Motor neuron (in vitro differentiated cells): Measurements from ENCODE around the gene NPSR1. TPM values are rescaled to one million over a fixed set of nuclear protein-coding genes. Genes with fewer than 3 reads are reported as not detected.

ENCODE experiments used
- ATAC-seq, 8 experiments: fragments of 200-7000 bp; cut with Tn5 transposase; replicated peaks in 6 of 8; 2 replicates each; pipeline ENCODE4 v1.8.0; 2021; ENCODE audit warnings: mild to moderate bottlenecking in 8 of 8, moderate library complexity in 8 of 8
- H3K27ac ChIP-seq, 2 donors: fragments of 250-450 bp; sonication (Bioruptor Pico); 2 replicates each; pipeline ENCODE4 v1.9.0; 2021; ENCODE audit warnings: antibody characterized with exemption in 2 of 2, mild to moderate bottlenecking in 2 of 2, moderate library complexity in 1 of 2
- H3K4me1 ChIP-seq, 2 donors: fragments of 250-450 bp; sonication (Bioruptor Pico); replicated peaks in 1 of 2; 2 replicates each; pipeline ENCODE4 v1.6.1; 2021; ENCODE audit warnings: antibody characterized with exemption in 2 of 2, mild to moderate bottlenecking in 2 of 2, moderate library complexity in 1 of 2
- H3K4me3 ChIP-seq, 5 donors: fragments of 250-450 bp; sonication (Bioruptor Pico); 2 replicates each; pipeline ENCODE4 v1.9.0; 2021; ENCODE audit warnings: antibody characterized with exemption in 5 of 5, mild to moderate bottlenecking in 5 of 5, moderate library complexity in 4 of 5
- WGBS, 10 experiments: fragments of 450-650 bp; shearing (Covaris generic); methylation state at CpG; one replicate each; pipeline ENCODE4 v1.0.0; 2022; 5-methylcytosine and 5-hydroxymethylcytosine counted together
- in situ Hi-C, 9 experiments: fragments of 400-800 bp; cut with MboI; loops; one replicate each; pipeline ENCODE4 v1.15.0; 2021; ENCODE audit warnings: low sequenced_read_pairs in 9 of 9, low pct_unique_long_range_greater_than_20kb in 2 of 9; ENCODE audit not compliant: unreplicated experiment in 9 of 9
- total RNA-seq, 8 experiments: library from RNA; unstranded; fragments of 300-600 nt; gene quantifications; 2 replicates each; pipeline versions ENCODE4 v1.2.3 to v1.2.4, GENCODE V29; 2022

NPSR1 gene
- total RNA-seq, 8 experiments from 2014 or later = 0.28 to 50.5 (median 2.5) TPM; not detected in 4

DNA sequence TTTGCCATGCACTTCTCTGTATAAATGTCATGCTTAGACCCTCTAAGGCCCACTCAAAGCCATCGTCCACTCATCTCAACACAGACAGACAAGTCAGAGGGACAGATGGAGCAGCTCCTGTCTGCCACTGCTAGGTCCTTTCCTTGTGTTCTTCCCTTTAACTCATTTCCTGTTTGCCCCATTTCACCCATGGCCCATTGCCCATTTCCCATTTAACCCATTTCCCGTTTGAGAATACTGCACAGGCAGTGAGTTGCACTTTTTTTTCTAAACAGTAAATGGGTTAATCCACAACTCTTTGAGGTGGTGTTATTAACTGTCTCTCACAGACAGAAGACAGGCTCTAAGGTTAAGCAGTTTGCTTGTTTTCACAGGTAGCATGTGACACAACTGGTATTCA lies 179.3 kb downstream of the NPSR1 start:
- no peak for ATAC-seq
- in situ Hi-C loops = no loop called here
- no peak overlapping the region for H3K27ac ChIP-seq
- 0 to 100% (median 61%) methylated on average over 1 to 2 of the region's 2 CpGs; no CpG with 5 or more reads in 3 of the 10 experiments for WGBS, 10 experiments
- no peaks in the 10 kb centered on the region for H3K4me1 ChIP-seq
- H3K4me3 ChIP-seq = no peak overlapping the region

DNA sequence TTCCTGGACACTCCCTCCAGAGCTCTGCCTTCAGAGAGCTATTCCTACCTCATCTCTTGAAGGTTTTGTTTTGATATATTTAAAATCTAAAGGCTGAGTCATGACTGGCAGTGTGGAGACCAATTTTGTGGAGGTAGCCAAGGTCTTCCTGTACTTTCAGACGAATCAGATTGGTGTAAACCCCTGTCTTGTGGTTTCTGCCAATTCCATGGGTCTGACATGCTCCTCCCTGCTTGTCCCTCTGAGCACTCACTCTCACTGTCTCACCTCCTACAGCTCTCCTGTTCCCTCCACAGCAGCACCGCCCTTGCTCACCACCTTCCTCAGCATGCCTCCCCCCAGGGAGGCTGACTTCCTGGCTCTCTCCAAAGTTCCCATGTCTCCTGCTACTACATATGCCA lies 179.8 kb downstream of the NPSR1 start:
- no peaks in the 10 kb centered on the region for H3K4me1 ChIP-seq
- H3K27ac ChIP-seq = no peak overlapping the region
- no peak overlapping the region for H3K4me3 ChIP-seq
- 0 to 100% (median 57%) methylated on average over 1 to 2 of the region's 2 CpGs; no CpG with 5 or more reads in 2 of the 10 experiments for WGBS, 10 experiments
- in situ Hi-C loops = no loop called here
- peak in 3 of 8 experiments; percentile 37 to 96 (median 91) for ATAC-seq

DNA sequence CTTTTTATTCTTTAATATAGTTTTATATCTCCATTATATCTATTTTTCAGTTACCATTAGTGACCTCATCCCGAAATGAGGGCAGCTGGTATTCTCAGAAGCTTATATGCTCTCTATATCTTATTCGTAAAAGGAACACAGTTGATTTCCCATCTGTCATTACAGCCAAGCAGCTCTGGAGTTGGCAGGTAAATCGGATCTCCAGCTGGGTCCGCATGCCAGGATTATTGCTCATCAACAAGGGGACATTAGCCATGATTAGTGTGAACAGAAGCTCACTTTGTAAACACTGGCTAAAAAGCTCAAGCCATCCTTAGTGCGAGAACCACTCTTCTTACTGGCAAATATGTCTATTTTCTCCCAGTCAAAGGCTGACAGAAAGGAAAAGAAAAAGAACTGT lies 180.3 kb downstream of the NPSR1 start:
- in situ Hi-C loops = no loop called here
- H3K4me1 ChIP-seq = no peaks in the 10 kb centered on the region
- H3K4me3 ChIP-seq = no peak overlapping the region
- WGBS, 10 experiments = 25 to 90% (median 79%) methylated on average over 2 to 5 of the region's 5 CpGs; no CpG with 5 or more reads in 2 of the 10 experiments
- H3K27ac ChIP-seq = no peak overlapping the region
- peak in 1 of 8 experiments; percentile 36 for ATAC-seq

DNA sequence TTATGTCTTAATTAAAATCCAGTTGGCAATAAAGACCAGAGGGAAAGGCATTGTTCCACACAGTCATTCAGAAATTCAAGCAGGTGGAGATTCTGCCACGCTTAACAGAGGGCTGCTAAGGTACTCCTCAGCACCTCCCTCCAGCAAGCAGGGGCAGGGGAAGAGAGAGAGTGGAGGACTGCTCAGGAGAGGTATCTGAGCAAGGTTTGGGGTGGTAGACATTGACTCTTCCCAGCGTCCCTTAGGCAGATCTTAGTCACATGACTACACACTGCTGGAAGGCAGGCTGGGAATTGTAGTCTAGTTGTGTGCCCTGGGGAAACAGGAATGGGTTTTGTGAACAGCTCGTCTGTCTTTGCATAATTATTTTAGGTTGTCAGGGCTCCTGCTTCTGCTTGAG lies 181.6 kb downstream of the NPSR1 start:
- in situ Hi-C loops = no loop called here
- no peak for ATAC-seq

DNA sequence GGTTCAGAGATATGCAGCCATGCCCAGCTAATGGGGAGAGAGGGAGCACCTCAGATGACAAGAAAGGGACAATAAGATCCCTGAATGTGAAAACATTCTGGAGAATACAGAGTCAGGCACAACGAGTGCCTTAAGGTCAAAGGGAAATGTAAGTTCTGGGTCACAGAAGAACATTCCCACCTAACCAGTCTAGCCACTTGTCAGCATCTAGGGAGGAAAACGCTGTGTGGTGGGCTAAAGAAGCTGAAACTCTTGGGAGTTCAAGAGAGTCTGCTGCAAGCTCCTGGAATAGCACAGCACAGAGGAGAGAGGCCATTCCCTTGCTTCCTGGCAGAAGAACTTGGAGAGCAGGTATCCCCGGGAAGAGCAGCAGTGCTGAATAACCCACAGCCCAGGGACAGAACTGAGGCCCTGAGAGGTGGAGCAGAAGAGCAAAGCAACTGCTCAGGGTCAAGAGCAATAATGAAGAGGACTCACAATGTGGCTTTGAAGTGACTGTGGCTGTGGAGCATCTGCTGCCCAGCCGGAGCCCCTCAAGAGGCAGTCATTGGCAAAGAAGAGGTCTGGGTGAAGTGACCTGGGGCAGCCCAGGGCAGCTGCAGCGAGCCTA lies 182.3 kb downstream of the NPSR1 start:
- Histone ChIP-seq H3K4me1 (no peaks in the 10 kb centered on the region), H3K4me3 (no peak overlapping the region), H3K27ac (no peak overlapping the region)
- ATAC-seq = no peak
- WGBS, 10 experiments = 0 to 100% (median 75%) methylated on average over 1 to 3 of the region's 5 CpGs; no CpG with 5 or more reads in 3 of the 10 experiments
- in situ Hi-C loops = no loop called here

More for the DNA sequence above, 181.6 kb downstream of the NPSR1 start:
- WGBS, 10 experiments = 8 to 100% (median 88%) methylated on average over 1 to 3 of the region's 3 CpGs; no CpG with 5 or more reads in 4 of the 10 experiments
- no peak overlapping the region for H3K4me3 ChIP-seq
- H3K27ac ChIP-seq = no peak overlapping the region
- H3K4me1 ChIP-seq = no peaks in the 10 kb centered on the region

DNA sequence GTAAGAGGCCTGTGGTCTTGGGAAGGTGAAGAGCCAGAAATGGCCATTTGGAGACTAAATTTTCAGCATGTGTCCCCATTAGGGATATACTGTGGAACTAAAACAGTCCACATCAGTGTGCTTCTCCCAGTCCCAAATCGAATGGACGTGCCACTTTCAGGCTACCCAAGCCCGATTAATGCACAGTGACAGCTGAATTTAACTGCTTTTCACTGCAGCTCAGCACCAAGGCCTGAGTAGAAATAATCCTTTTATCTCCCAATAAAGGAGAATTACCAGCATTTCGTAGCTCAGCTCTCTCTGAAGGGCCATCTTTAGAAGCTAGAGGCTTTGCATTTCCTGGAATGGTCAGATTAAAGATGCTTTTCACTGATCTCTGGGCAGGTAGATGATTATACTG lies 183.3 kb downstream of the NPSR1 start:
- no peak overlapping the region for H3K27ac ChIP-seq
- in situ Hi-C loops = no loop called here
- no peaks in the 10 kb centered on the region for H3K4me1 ChIP-seq
- 21 to 87% (median 82%) methylated on average over 1 to 4 of the region's 4 CpGs; no CpG with 5 or more reads in 3 of the 10 experiments for WGBS, 10 experiments
- H3K4me3 ChIP-seq = no peak overlapping the region
- no peak for ATAC-seq

DNA sequence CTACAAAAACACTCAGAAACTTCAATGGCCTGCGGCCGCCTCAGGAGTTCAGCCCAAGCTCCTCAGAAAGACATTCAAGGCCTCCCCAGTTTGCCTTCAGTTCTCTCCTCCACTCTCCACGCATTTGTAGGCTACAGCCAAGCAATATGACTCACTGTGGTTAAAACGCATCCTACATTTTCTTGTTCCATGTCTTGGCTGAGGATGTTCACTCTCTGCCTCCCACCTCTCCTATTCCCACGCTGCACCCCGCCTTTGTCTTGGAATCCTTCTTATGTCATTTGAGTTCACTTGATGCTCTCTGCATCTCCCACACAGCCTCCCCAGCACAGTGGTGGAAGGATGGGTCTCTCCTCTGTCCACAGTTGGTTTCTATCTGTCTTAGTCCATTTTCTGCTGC lies 184.8 kb downstream of the NPSR1 start:
- ATAC-seq = no peak
- WGBS, 10 experiments = 0 to 100% (median 55%) methylated on average over 1 to 4 of the region's 6 CpGs; no CpG with 5 or more reads in 4 of the 10 experiments
- in situ Hi-C loops = no loop called here
- H3K4me3 ChIP-seq = no peak overlapping the region
- H3K4me1 ChIP-seq = no peaks in the 10 kb centered on the region
- H3K27ac ChIP-seq = no peak overlapping the region

DNA sequence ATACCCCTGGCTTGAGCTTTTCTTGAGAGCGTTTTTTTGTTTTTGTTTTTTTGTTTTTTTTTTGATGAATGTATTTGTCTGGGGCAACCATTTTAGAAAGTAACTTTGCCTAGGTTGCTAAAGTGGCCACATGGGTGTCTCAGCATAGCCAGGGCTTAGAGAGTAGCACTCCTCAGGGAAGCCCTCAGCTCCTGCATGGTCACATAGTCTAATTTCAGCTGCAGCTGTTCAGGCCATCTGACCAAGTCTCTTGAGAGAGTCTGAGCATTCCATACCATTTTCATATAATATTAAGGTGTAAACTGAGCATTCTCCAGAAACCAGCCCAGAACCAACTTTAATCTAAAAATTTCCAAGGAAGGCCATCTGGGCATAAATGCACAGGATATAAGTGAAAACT lies 186.4 kb downstream of the NPSR1 start:
- no peak for ATAC-seq
- H3K27ac ChIP-seq = no peak overlapping the region
- WGBS, 10 experiments = 0 to 100% (median 65%) methylated on average over 1 of the region's 1 CpG; no CpG with 5 or more reads in 4 of the 10 experiments
- no peak overlapping the region for H3K4me3 ChIP-seq
- in situ Hi-C loops = no loop called here
- no peaks in the 10 kb centered on the region for H3K4me1 ChIP-seq

DNA sequence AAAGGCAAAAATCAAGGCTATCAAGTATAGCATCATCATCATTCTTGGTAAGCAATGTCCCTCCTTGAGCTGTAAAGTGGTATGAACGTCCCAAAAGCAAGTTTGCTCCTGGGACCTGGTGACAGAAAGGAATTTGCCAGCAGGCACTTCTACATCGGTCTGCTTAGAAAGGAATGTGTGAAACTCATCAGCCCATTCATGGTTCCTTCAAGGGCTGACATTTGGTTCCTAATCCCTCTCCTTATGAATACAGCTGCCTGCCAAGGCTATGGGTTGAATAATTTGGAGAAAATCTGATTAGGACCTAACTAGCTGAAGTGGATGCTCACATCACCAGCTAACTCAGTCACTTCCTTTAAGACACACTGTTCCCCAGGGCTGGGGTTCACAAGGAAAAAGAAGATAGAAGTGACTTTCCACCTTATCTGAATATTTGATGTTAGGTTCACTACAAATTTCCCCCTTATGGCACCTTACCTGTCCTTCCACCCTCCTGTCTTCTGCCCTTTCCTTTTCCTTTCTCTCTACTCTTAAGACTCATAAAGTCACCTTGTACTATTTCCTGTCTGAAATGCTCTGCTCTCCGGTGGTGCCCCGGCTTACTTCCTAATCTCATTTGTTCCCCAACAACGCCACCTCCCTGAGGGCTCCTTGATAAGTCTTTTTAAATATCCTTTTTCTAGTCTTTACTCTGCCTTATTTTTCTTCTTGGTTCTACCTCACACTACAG lies 187.1 kb downstream of the NPSR1 start:
- 0 to 87% (median 72%) methylated on average over 2 to 5 of the region's 5 CpGs for WGBS, 10 experiments
- H3K4me3 ChIP-seq = no peak overlapping the region
- peak in 1 of 8 experiments; percentile 49 for ATAC-seq
- no peak overlapping the region for H3K27ac ChIP-seq
- no peaks in the 10 kb centered on the region for H3K4me1 ChIP-seq
- in situ Hi-C loops = no loop called here

DNA sequence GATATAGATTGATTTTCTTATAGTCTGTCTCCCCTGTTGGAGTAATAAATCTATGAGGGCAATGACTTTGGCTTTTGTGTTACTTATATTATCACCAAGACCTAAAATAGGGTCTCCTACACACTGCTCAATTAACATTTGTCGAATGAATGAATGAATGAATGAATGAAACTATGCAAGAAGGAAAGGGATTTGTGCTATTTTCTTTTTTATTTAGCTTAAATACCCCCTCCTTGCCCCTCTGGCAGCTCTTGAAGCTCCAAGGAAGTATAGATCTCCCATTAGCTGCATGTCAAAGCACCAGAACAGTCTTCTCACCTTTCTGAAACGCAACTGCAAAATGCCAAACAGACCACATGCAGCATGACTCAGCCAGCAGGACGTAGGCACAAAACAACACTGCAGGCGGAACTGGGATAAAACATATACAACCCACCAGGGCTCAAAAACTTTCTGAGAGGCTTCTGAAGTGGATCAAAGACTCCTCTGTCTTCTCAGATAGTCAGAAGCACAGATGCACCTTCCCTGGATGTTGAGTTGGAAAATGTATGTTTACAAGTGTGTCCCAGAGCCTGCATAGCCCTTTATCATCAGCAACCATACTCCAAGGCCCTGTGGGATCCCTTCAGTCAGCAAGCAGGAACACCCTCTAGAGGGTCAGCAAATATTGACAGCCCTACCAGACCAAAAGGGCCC lies 187.8 kb downstream of the NPSR1 start:
- Histone ChIP-seq H3K27ac (no peak overlapping the region), H3K4me3 (no peak overlapping the region), H3K4me1 (no peaks in the 10 kb centered on the region)
- WGBS, 10 experiments = 0 to 90% (median 61%) methylated on average over 1 to 4 of the region's 4 CpGs
- ATAC-seq = peak in 1 of 8 experiments; percentile 29
- in situ Hi-C loops = no loop called here

DNA sequence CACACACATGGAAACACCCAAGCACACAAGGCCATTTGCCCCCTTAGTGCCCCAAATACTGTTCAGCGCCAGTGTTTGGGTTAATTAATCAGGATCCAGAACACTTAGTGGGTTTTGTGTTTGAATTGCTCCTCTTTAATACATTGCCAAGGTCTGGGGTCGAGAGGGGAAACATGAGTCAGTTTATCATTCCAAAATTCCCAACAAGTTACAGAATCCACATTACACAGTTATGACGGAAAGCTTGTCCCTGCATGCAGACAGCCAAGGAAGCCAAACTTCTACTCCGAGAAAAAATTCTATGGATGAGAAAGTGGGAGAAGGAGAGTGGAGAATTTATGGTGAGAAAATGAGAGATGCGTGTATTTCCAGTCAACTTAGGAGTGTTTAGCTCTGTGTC lies 189.0 kb downstream of the NPSR1 start:
- no peak for ATAC-seq
- Histone ChIP-seq H3K4me1 (no peaks in the 10 kb centered on the region), H3K27ac (no peak overlapping the region), H3K4me3 (no peak overlapping the region)
- 45 to 100% (median 82%) methylated on average over 1 to 5 of the region's 5 CpGs; no CpG with 5 or more reads in 2 of the 10 experiments for WGBS, 10 experiments
- in situ Hi-C loops = no loop called here

DNA sequence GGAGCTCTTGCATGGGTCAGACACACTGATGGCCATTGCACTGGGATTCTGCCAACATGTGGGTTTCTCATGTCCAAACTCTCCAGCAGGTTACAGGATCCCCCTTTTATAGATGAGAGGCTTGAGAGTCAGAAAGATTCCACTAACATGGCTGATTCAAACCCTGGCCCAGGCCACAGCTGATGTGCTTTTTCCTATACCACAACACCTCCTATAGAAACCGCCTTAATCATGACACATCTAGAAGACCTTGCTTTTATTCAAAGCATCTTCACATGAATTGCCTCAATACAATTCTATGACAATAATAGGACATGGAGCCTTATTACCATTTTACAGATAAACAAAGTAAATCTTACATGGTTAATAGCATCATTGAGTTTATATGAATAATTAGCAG lies 190.7 kb downstream of the NPSR1 start:
- H3K27ac ChIP-seq = no peak overlapping the region
- H3K4me3 ChIP-seq = no peak overlapping the region
- ATAC-seq = no peak
- 100% methylated on average over 1 of the region's 1 CpG; no CpG with 5 or more reads in 7 of the 10 experiments for WGBS, 10 experiments
- H3K4me1 ChIP-seq = no peaks in the 10 kb centered on the region
- in situ Hi-C loops = no loop called here
